GM20431 (cell line): ENCODE data around the gene SRRM3.
"Not testable (repeated sequence)": the region's sequence is repeated elsewhere in the genome, so short reads cannot be mapped to it uniquely, and the experiment has no call there.

ENCODE experiments used
- in situ Hi-C: fragments of 300-500 bp; cut with MseI, MboI; formaldehyde crosslinking; loops from one replicate; pipeline ENCODE4 v1.15.0; 2020; ENCODE audit warnings: low sequenced_read_pairs; ENCODE audit not compliant: unreplicated experiment

Gene SRRM3

GRCh38 chr7:76330261-76330660 lies 128.6 kb downstream of the SRRM3 start:
- in situ Hi-C loops: no loop called here

- in situ Hi-C loops: no loop called here
These were observed 129.0 kb downstream of the SRRM3 start for GRCh38 chr7:76330673-76331072.

- in situ Hi-C loops: no loop called here
These were observed 130.4 kb downstream of the SRRM3 start for GRCh38 chr7:76332078-76332477.

- in situ Hi-C loops: no loop called here
These were observed 131.9 kb downstream of the SRRM3 start for GRCh38 chr7:76333511-76334101.

GRCh38 chr7:76334320-76334967 lies 132.7 kb downstream of the SRRM3 start:
- in situ Hi-C loops: no loop called here

- in situ Hi-C loops: not testable (repeated sequence)
These were observed 133.7 kb downstream of the SRRM3 start for GRCh38 chr7:76335417-76335816.

- in situ Hi-C loops: no loop called here
These were observed 134.4 kb downstream of the SRRM3 start for GRCh38 chr7:76336094-76336493.
